ENCODE results near the gene NUCB1. TPM values are rescaled to one million over a fixed set of nuclear protein-coding genes. Genes with fewer than 3 reads are reported as not detected.
A peak's percentile ranks its signal among the peaks of the same experiment; 100 is the strongest.
"Not testable (repeated sequence)": the region's sequence is repeated elsewhere in the genome, so short reads cannot be mapped to it uniquely, and the experiment has no call there.

The NUCB1 gene
- total and polyA plus RNA-seq, 8 donors: 60.9 to 136 (median 96.3) TPM

DNA sequence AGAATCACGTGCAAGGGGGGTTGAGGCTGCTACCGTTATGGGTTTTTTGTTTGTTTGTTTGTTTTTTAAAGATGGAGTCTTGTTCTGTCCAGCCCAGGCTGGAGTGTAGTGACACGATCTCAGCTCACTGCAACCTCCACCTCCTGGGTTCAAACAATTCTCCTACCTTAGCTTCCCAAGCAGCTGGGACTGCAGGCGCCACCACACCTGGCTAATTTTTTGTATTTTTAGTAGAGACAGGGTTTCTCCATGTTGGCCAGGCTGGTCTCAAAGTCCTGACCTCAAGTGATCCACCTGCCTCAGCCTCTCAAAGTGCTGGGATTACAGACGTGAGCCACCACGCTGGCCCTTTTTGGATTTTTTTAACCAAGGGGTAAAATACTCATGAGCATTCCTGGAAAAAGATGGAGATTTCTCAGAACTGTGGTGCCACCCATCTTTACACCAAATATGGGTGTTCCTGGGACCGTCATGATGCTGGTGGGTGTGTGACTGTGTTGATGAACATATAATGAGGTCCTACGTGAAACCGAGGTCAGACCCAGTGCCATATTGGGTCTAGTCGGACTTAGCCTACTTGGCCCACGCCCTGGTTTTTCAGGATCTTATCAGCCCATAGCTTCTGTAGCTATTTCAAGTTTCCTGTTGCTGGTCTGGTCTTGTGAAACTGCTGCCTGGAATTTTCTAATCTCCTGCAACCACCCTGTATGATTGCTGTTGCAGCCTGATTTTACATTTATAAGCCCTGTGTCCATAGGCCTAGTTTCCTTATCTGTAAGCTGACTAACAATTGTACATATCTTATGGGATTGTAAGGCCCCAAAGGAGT lies 21.7 kb upstream of the NUCB1 start:
- Histone ChIP-seq H3K27ac (no peak overlapping the region), H3K36me3 (no peaks in the 10 kb centered on the region), H3K27me3 (no peaks in the 10 kb centered on the region), H3K4me3 (no peak overlapping the region), H3K4me1 (peaks cover 0 to 25% (median 5%) of the 10 kb centered on the region in 3 donors), H3K9me3 (no peaks in the 10 kb centered on the region)
- 76 to 82% methylated on average over 11 of the region's 11 CpGs for WGBS, 2 donors
- no peak for FAIRE-seq
- intact Hi-C loops (cut with DNase I): loop anchor here in 1 of 3 donors (10.0 kb wide), 1 partner anchor 86 kb away; the partner anchor contains the start of gene FTL
- ATAC-seq: no peak
- TF ChIP-seq, protein P1, sequence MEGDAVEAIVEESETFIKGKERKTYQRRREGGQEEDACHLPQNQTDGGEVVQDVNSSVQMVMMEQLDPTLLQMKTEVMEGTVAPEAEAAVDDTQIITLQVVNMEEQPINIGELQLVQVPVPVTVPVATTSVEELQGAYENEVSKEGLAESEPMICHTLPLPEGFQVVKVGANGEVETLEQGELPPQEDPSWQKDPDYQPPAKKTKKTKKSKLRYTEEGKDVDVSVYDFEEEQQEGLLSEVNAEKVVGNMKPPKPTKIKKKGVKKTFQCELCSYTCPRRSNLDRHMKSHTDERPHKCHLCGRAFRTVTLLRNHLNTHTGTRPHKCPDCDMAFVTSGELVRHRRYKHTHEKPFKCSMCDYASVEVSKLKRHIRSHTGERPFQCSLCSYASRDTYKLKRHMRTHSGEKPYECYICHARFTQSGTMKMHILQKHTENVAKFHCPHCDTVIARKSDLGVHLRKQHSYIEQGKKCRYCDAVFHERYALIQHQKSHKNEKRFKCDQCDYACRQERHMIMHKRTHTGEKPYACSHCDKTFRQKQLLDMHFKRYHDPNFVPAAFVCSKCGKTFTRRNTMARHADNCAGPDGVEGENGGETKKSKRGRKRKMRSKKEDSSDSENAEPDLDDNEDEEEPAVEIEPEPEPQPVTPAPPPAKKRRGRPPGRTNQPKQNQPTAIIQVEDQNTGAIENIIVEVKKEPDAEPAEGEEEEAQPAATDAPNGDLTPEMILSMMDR (IDR thresholded peaks at IDR 0.05): no peak
- no peak for DNase-seq

GRCh38 chr19:48879025-48879637 lies 21.0 kb upstream of the NUCB1 start:
- no peaks in the 10 kb centered on the region for H3K9me3 ChIP-seq
- ATAC-seq (no peak), FAIRE-seq (no peak), DNase-seq (no peak)
- TF ChIP-seq, protein P1 (IDR thresholded peaks at IDR 0.05): no peak
- H3K4me1 ChIP-seq: peaks cover 0 to 19% (median 2%) of the 10 kb centered on the region in 3 donors
- 93 to 98% methylated on average over 13 of the region's 13 CpGs for WGBS, 2 donors
- H3K27ac ChIP-seq: no peak overlapping the region
- no peaks in the 10 kb centered on the region for H3K36me3 ChIP-seq
- H3K4me3 ChIP-seq: no peak overlapping the region
- no peaks in the 10 kb centered on the region for H3K27me3 ChIP-seq
- intact Hi-C loops (cut with DNase I): loop anchor here in 1 of 3 donors (10.0 kb wide), 1 partner anchor 86 kb away; the partner anchor contains the start of gene FTL

- not testable (repeated sequence) for H3K36me3 ChIP-seq, H3K4me3 ChIP-seq, ATAC-seq, H3K9me3 ChIP-seq, H3K27ac ChIP-seq, H3K27me3 ChIP-seq, FAIRE-seq, DNase-seq
- peaks cover 0 to 18% (median 0%) of the 10 kb centered on the region in 3 donors for H3K4me1 ChIP-seq
- WGBS, 2 donors: 92% methylated on average over 9 of the region's 9 CpGs
- intact Hi-C loops (cut with DNase I): loop anchor here in 1 of 3 donors (10.0 kb wide), 1 partner anchor 85 kb away; the partner anchor contains the start of gene FTL
Measured at GRCh38 chr19:48879696-48880095, 20.4 kb upstream of the NUCB1 start.

GRCh38 chr19:48881741-48882657 lies 18.1 kb upstream of the NUCB1 start:
- H3K27me3 ChIP-seq: no peaks in the 10 kb centered on the region
- H3K27ac ChIP-seq: no peak overlapping the region
- FAIRE-seq (no peak), DNase-seq (no peak), ATAC-seq (peak in 3 of 4 donors; percentile 54 to 81 (median 78))
- H3K9me3 ChIP-seq: no peaks in the 10 kb centered on the region
- no peak overlapping the region for H3K4me3 ChIP-seq
- TF ChIP-seq, protein P1 (IDR thresholded peaks at IDR 0.05): no peak
- H3K4me1 ChIP-seq: no peaks in the 10 kb centered on the region
- intact Hi-C loops (cut with DNase I): no loop called here
- WGBS, 2 donors: 77 to 79% methylated on average over 30 of the region's 30 CpGs
- no peaks in the 10 kb centered on the region for H3K36me3 ChIP-seq

DNA sequence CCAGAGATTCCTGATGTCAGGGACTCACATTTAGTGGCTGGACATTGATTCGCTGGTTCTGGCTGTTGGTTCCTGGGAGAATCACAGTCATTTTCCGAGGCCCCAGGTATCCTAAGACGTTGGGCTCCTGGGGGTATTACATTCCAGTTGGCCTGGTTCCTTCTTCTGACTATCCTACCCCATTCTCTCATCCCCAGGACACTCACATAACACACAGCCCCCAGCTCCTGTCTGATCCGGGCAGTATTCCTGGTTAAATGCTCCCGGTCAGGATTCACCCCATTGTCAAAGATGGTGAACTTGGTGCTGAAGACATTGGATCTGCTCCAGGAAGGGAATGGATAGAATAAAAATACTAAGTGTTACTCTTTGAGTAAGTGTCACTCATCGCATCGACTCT lies 16.4 kb upstream of the NUCB1 start:
- Histone ChIP-seq H3K27me3 (no peaks in the 10 kb centered on the region), H3K4me3 (no peak overlapping the region), H3K9me3 (no peaks in the 10 kb centered on the region), H3K36me3 (no peaks in the 10 kb centered on the region), H3K4me1 (no peaks in the 10 kb centered on the region), H3K27ac (no peak overlapping the region)
- DNase-seq: no peak
- 90% methylated on average over 7 of the region's 7 CpGs for WGBS, 2 donors
- ATAC-seq: no peak
- TF ChIP-seq, protein P1 (IDR thresholded peaks at IDR 0.05): no peak
- FAIRE-seq: no peak
- intact Hi-C loops (cut with DNase I): no loop called here
